ENCODE data around the gene CTCFL.
"Not testable (repeated sequence)": the region's sequence is repeated elsewhere in the genome, so short reads cannot be mapped to it uniquely, and the experiment has no call there.

The CTCFL gene

DNA sequence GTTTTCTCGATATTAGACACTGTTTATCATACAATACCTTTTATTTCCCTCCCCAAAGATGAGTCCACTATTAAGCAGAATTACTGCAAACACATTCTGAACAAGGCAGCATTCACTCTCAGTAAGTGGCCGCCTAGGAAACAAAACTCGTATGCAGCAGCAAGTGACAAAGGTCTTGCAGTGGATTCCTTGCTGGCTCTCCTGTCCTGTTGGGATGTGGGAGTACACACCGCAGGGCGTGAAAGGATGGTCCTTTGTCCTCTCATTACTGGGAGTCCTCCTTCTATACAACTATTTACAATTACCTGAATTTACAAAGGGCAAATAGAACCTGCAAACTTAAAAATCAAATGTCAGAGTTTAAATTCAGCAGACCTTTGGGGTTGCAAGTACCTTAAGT lies 16.1 kb downstream of the CTCFL start:
- no peak for DNase-seq (ENCODE audit: low spot score)

DNA sequence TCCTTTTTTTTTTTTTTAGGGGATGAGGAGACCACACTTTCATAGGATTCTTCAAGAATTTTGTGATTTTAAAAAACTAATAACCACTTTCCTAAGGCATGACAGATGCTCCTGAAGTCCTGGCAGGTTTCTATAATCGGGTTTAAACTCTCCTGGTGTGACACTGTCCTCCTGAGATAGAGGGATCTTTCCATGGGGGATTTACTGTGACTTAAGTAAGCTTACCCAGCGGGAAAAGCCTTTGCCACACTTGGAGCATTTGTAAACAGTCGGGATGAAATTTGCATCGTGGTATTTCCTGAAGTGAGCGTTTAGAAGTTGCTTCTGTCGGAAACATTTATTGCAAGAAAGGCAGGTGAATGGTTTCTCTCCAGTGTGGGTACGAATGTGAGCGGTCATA lies 16.6 kb downstream of the CTCFL start:
- DNase-seq (ENCODE audit: low spot score): no peak

DNA sequence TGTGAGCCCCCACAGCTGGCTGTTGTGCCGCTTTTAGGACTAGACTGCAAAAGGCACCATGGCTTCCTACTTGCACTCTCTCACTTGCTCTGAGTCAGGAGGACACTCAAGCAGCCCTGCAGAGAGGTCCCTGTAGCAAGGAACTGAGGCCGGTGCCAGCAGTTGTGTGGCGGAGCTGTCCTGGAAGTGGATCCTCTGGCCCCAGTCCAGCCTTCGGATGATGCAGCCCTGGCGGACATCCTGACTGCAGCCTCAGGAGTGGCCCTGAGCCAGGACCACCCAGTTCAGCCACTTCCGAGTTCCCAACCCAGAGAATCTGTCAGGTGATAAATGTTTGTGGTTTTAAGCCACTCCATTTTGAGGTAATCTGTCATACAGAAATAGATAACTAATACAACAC lies 17.5 kb downstream of the CTCFL start:
- DNase-seq (ENCODE audit: low spot score): peak; percentile 33

DNA sequence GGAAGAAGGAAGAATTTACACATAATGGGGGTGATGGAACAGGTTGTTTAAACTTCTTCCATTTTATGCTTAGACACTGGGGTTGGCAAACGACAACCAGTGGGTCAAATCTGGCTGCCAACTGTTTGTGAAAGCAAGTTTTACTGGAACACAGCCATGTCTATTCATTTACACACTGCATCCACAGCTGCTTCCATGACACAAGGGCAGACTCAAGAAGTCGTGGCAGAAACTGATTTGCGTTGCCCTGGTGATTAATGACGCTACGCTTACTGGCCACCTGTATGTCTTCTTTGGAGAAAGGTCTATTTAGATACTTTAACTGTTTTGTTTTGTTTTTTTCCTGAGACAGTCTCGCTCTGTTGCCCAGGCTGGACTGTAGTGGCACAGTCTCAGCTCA lies 19.0 kb downstream of the CTCFL start:
- DNase-seq (ENCODE audit: low spot score): no peak

DNA sequence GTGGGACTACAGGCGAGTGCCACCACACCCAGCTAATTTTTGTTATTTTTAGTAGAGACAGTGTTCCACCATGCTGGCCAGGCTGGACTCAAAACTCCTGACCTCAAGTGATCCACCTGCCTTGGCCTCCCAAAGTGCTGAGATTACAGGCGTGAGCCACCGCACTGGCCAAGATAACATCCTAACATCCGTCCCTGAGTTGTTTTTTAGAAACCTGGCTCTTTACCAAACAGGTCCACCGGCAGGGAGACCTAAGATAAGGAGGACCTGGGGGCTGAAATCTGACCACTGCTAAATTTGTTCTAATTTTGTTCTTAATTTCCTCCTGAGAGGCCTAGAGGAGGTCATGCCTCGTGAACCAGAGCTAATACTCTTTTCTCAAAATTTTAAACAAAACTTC lies 20.5 kb downstream of the CTCFL start:
- no peak for DNase-seq (ENCODE audit: low spot score)

DNA sequence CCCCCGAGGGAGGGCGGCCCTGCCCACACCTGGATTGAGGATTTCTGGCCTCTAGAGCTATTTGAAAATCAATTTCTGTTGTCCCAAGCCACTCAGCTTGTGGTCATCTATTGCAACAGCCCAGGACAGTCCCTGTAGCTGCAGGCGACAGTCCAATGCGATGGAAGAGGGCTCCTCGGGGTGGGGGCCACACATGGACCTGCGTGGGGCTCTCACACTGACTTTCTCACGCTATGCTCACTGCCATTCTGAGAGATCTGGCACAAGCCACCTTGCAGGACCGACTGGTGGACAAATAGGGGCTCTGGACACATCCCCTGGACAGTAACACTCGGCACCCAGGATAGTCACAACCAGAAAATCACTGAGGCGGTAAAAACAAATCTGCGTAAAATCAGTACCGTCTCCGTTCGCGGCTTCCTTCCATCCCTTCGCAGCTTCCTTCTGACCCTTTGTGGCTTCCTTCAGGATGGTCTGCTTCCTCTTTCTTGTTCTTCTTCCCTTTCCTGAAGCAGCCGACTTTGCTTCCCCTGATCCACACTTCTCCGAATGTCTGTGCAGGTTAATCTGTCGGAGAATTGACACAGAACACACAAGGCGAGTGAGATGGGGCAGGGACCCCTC lies 21.8 kb downstream of the CTCFL start:
- no peak for DNase-seq (ENCODE audit: low spot score)

DNA sequence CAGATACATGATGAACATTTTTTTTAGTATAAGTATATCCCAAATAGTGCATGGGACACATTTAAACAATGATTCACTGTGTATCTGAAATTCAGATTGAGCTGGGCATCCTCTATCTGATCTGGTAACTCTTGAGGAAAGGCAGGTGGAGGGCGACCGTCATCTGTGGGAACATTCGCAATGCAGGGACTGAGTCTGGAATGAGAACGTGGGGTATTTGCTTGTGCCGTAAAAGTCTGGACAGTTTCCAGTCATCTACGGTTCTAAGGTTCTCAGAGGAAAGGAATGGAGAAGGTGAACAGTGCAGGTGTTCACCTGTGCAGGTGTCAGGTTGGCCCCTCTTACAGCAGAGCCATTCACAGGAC lies 22.6 kb downstream of the CTCFL start:
- no peak for DNase-seq (ENCODE audit: low spot score)

DNA sequence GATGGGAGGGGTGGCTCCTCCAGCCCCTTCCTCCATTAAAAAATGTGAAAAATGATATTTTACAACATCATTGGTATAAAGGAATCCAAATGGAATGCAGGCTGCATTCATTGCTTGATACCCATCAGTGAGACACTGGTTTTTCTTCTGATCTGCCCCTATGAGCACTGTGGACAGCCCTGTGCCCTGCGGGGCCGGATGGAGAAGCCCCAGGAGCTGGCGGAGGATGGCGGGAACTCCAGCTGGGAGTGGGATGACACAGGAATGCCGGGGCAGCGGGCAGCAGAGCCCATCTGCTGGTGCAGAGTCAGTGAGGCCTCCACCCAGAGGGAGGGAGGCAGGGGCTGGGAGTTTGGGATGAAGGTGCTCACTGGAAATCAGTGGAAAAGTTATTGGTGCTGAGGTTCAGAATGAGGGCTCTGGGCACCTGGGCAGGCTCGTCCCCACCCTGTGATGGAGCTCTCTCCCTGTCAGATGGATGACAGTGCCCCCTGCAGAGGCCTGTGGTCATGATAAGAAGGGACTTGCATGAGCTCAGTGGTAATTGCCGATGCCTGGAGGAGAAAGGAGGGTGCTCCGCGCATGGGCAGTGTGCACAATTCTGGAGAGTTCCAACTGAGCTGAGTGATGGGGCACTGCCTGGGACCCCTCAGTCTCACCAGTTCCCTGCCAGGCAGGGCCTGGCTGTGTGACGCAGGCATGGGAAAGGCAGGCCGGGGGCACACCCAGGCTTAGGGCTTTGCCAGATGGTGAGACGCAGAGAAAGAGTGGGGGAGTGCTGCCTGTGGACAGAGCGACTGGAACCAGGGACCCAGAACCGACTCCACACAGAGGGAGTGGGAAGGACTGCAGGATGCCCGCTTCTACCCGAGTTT lies 23.2 kb downstream of the CTCFL start:
- peak; percentile 59 for DNase-seq (ENCODE audit: low spot score)

DNA sequence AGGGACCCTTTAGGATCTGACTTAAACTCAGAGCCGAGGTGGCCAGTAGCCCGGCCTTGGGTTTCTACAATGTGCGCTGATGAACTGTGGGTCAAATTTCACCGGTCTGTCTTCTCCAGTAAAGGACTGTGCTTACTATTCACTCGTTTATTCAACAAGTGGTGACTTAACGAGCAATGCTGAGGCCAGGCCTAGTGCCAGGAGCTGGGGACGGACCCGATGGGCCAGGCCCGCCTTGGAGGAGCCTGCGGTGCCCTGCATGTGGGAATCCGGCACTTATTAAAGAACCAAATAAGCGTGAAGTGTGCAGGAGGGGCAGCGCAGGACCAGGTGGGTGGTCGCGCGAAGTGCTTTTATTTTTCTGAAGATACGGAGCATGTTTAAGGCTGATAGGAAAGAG lies 24.0 kb downstream of the CTCFL start:
- DNase-seq (ENCODE audit: low spot score): no peak

DNA sequence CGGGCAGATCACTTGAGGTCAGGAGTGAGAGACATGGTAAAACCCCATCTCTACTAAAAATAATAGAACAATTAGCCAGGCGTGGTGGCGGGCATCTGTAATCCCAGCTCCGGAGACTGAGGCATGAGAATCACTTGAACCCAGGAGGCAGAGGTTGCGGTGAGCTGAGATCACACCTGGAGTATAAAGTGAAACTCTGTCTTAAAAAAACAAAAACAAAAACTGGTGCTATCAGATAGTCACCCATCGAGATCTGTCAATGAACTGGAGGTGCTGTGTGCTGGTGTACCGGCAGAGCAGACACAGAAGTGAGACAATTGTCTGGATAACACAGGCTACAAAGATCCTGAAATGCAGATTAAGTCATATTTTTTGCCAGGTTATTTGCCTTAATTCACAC lies 24.7 kb downstream of the CTCFL start:
- no peak for DNase-seq (ENCODE audit: low spot score)

DNA sequence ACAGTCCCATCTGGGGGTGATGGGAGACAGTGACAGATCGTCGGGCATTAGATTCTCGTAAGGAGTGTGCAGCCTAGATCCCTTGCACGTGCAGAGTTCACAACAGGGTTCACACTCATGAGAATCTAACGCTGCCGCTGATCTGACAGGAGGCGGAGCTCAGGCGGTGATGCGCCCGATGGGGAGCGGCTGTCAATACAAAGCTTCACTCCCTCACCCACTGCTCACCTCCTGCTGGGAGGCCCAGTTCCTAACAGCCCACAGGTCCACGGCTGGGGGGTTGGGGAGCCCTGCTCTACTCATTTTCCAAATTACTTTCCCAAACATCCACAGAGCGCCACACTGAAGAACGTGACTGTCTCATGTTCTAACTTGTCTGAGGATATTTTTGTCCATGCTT lies 25.3 kb downstream of the CTCFL start:
- DNase-seq (ENCODE audit: low spot score): no peak

DNA sequence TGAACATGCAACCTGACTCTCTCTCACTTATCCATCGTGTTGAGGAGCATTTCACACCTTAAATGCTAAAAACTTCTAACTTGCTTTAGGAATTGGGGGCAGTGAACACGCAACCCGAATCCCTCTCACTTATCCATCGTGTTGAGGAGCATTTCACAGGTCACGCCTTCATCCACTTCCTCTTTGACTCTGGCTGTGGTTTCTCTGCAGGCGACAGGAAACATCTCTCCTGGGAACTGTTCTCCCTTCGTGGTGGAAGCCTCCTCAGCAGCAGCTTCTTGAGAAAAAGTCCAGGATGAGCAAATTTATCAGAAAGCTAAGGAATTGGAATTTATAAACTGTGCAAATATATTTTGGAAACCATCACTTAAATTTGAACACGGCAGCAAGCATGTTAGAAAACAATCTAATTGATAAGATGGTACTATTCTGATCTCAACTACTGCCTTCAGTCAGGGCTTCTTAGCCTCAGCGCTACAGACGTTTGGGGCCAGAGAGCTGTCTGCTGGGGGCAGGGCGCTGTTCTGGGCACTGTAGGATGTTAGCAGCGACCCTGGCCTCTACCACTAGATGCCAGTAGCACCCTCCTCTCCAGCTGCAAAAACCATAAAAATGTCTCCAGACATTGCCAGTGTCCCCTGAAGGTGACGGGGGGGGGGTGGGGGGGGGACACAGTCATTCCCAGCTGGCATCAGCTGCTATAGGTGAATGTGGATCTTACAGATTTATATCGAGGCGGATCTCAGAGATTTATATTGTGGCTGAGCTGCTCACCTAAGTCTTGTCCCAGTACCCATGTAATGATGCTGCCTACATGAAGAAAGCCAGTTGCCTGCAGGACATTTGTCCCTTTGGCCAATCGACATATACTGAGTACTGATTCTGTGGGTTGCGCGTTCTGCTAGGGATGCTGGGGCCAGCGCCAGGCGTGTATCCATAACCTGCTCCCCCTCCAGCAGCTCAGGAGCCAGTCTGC lies 26.2 kb downstream of the CTCFL start:
- DNase-seq (ENCODE audit: low spot score): peak; percentile 82

DNA sequence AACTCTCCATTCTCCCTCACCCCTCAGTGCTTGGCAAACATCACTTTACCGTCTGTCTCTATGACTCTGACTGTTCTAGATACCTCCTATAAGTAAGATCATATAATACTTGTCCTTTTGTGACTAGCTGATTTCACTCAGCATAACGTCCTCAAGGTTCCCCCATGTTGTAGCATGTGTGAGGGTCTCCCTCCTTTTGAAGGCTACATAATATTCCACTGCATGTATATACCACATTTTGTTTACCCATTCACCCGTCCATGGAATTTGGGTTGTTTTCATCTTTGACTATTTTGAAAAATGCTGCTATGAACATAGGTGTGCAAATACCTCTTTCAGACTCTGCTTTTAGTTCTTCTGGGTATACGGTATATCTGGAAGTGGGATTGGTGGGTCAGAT lies 28.3 kb downstream of the CTCFL start:
- DNase-seq (ENCODE audit: low spot score): no peak

DNA sequence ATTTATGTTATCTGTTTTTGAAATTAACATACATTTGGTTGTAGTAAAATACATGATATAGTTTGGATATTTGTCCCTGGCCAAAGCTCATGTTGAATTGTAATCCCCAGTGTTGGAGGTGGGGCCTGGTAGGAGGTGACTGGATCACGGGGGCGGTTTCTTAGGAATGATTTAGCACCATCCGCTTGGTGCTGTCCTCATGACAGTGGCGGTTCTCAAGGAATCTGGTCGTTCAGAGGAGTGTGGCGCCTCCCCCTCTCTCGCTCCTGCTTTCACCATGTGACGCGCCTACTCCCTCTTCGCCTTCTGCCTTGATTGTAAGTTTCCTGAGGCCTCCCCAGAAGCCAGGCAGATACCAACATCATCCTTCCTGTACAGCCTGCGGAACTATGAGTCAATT lies 29.0 kb downstream of the CTCFL start:
- no peak for DNase-seq (ENCODE audit: low spot score)

DNA sequence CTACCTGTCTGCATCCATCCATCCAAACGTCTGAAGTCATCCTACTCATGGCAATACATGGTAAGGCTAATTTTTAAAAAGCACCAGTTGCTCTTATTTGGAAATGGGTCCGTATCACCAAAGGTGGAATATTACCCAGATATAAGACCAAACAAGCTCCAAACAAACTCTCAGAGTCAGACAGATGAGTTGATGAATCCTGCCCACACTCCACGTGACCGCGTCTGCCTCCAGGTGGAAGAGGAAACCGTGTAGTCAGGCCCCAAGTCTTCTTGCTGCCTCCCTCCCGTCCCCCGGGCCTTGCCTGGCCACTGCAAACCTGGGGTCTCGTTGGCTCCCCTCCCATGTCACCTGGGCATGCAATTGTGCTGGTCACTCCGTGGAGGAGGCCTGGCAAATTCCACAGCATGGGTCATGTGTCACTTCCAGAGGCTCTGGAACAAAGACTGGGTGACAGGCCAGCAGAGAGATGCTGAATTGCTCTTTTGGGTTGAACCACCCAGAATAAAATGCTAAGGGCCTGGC lies 31.8 kb downstream of the CTCFL start:
- DNase-seq (ENCODE audit: low spot score): no peak

DNA sequence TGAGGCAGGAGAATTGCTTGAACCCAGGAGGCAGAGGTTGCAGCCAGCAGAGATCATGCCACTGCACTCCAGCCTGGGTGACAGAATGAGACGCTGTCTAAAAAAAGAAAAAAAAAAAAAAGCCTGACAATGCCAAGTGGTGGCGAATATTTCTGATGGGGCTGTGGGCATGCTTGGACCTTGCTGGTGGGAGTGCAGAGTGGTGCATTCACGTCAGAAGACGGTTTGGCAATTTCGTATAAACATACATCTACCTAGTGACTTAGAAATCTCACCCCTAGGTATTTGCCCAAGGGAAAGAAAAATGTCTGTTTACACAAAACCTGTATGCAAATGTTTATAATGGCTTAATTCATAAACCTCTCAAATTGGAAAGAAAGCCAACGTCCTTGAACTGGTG lies 33.6 kb downstream of the CTCFL start:
- DNase-seq (ENCODE audit: low spot score): no peak

DNA sequence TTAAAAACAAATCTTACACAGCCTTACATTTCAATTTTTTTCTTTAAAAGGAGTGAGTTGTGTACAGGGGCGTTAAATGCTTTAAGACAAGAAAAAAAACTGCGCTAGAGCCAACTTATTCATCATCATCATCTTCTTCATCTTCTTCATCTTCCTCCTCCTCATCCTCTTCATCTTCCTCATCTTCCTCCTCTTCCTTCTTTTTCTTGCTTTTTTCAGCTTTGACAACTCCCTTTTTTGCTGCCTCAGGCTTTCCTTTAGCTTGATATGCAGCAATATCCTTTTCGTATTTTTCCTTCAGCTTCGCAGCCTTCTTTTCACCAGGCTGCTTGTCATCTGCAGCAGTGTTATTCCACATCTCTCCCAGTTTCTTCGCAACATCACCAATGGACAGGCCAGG lies 36.7 kb downstream of the CTCFL start:
- DNase-seq (ENCODE audit: low spot score): not testable (repeated sequence)

DNA sequence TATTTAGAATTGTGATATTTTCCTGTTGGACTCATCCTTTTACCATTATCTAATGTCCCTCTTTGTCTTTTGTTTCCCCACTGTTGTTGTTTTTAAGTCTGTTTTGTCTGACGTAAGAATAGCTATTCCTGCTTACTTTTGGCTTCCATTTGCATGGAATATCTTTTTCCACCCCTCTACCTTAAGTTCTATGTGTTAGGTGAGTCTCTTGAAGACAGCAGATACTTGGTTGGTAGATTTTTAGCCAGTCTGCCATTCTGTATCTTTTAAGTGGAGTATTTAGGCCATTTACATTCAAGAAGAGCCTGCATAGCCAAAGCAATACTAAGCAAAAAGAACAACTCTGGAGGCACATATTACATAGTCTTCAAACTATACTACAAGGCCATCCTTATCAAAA lies 39.2 kb downstream of the CTCFL start:
- no peak for DNase-seq (ENCODE audit: low spot score)

DNA sequence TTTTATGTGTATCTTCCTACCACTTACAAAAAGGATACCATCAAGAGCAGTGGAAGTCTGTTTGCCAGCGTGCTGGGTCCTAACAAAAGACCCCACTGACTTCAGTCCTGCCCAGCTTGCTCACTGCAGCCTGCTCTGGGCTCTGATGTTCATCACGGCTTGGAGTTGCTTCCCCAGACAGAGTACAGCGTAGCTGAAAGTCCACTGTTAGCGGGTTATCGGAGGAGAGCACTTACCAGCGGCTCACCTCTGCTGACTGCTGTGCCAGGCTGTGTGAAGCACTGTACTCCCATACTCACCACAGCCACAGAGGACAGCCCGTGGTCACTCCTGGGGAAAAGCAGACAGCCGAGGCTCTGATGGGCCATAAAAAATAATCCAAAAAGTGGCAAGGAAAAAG lies 40.2 kb downstream of the CTCFL start:
- DNase-seq (ENCODE audit: low spot score): no peak

DNA sequence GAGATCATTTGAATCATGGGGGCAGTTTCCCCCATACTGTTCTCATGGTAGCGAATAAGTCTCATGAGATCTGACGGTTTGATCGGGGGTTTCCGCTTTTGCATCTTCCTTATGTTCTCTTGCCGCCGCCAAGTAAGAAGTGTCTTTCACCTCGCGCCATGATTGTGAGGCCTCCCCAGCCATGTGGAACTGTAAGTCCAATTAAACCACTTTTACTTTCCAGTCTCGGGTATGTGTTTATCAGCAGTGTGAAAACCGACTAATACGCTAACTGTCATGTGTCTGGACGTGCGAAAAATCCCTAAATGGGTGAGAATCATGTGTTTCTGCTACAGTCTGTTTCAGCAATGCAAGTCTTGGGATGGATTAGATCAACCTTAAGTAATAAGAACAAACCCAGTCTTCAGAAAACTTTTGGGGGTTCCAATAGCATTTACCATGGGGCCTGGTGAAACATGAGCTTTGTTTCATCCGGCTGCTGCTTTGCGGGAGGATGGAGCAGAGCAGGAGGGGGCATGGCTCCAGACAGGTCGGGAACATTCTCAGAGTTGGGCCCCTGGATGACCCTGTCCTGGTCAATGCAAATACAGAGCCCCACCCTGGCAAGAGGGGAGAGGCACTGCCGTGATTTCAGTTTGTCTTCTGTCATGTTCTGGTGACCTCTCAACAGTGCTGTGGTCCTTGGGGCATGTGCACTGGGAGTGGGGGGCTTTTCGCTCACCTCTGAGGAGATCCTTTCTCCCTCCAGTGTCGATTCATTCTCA lies 41.5 kb downstream of the CTCFL start:
- DNase-seq (ENCODE audit: low spot score): no peak

DNA sequence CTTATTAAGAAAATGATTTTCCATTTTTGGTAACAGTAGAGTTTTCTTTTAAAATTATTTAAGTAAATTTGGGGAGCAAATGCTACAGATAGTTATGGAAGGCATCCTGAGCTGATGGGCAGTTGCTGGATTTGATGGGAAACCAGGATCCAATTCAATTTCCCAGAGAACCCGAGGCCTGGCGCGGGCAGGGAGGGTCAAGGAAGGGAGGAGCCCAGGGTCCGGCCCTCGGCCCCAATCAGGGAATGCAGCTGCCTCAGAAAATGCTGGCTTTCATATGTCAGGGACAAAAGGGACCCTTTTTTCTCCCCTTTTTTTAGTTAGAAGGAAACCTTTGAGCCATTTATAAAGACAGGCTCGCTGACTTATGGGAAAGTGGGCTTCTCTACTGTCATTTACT lies 42.1 kb downstream of the CTCFL start:
- no peak for DNase-seq (ENCODE audit: low spot score)

DNA sequence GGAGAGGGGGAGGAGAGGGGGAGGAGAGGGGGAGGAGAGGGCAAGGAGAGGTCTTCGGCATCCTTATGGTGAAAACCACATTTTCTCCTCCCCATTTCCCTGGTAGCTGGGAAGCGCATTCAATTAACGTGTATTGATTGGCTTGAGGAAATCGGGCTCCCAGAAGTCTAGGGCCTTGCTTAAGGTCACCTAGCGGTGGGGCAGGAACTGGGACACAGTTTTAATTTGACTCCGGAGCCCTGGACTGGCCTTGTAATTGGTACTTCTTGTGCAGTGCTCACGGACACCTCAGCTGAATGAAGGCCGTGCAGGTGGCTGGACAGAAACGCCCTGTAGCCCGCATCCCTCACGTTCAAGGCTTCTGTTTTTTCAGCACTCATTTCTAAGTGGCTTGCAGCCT lies 42.8 kb downstream of the CTCFL start:
- no peak for DNase-seq (ENCODE audit: low spot score)
